GM11168 (cell line): ENCODE results near the gene NRG2.

Experiments
- in situ Hi-C: fragments of 300-500 bp; cut with MboI; formaldehyde crosslinking; loops from one replicate; pipeline ENCODE4 v1.12.0; 2022; ENCODE audit warnings: low sequenced_read_pairs; ENCODE audit not compliant: unreplicated experiment

The NRG2 gene

GRCh38 chr5:139889410-139889809 lies 153.7 kb downstream of the NRG2 start:
- in situ Hi-C loops = no loop called here

GRCh38 chr5:139888370-139888769 lies 154.7 kb downstream of the NRG2 start:
- in situ Hi-C loops = no loop called here

GRCh38 chr5:139886213-139886612 lies 156.9 kb downstream of the NRG2 start:
- in situ Hi-C loops = no loop called here

GRCh38 chr5:139885857-139886208 lies 157.3 kb downstream of the NRG2 start:
- in situ Hi-C loops = no loop called here

GRCh38 chr5:139885172-139885856 lies 157.8 kb downstream of the NRG2 start:
- in situ Hi-C loops = no loop called here

GRCh38 chr5:139884734-139885133 lies 158.4 kb downstream of the NRG2 start:
- in situ Hi-C loops = no loop called here

- in situ Hi-C loops = no loop called here
Measured at GRCh38 chr5:139884144-139884543, 159.0 kb downstream of the NRG2 start.

GRCh38 chr5:139882961-139883539 lies 160.0 kb downstream of the NRG2 start:
- in situ Hi-C loops = no loop called here

GRCh38 chr5:139882316-139882715 lies 160.8 kb downstream of the NRG2 start:
- in situ Hi-C loops = no loop called here

GRCh38 chr5:139881143-139881733 lies 161.9 kb downstream of the NRG2 start:
- in situ Hi-C loops = no loop called here

- in situ Hi-C loops = no loop called here
Measured at GRCh38 chr5:139880416-139881142, 162.5 kb downstream of the NRG2 start.

GRCh38 chr5:139878093-139878492 lies 165.0 kb downstream of the NRG2 start:
- in situ Hi-C loops = no loop called here

- in situ Hi-C loops = no loop called here
Measured at GRCh38 chr5:139877129-139877597, 165.9 kb downstream of the NRG2 start.

- in situ Hi-C loops = no loop called here
Measured at GRCh38 chr5:139875957-139876356, 167.1 kb downstream of the NRG2 start.

- in situ Hi-C loops = no loop called here
Measured at GRCh38 chr5:139872851-139873794, 170.0 kb downstream of the NRG2 start.

- in situ Hi-C loops = no loop called here
Measured at GRCh38 chr5:139872052-139872766, 170.9 kb downstream of the NRG2 start.

GRCh38 chr5:139871614-139872013 lies 171.5 kb downstream of the NRG2 start:
- in situ Hi-C loops = no loop called here

GRCh38 chr5:139870677-139871076 lies 172.4 kb downstream of the NRG2 start:
- in situ Hi-C loops = no loop called here

GRCh38 chr5:139869042-139869790 lies 173.9 kb downstream of the NRG2 start:
- in situ Hi-C loops = no loop called here
